Right kidney (tissue), 1 donor: ENCODE measurements around the gene MAN1C1.

Experiments used
- DNase-seq: peaks from one replicate; pipeline ENCODE4 v3.0.0-alpha.2; 2016

MAN1C1 gene

DNA sequence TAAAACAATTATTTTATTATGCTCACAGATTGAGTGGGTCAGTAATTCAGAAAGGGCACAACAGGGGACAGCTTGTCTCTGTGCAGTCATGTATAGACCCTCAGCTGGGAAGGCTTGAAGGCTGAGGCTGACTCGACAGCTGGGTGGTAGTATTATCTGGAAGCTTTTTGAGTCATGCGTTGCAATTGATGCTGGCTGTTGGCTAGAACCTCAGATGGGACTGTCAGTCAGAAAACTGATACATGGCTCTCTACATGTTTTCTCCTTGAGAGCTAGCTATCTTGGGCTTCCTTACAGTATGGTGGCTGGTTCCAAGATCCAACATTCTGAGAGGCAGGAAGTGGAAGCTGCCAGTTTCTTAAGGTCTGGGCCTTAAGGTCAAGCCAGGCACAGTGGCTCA, 121.9 kb downstream of the MAN1C1 start:
- DNase-seq = no peak

DNA sequence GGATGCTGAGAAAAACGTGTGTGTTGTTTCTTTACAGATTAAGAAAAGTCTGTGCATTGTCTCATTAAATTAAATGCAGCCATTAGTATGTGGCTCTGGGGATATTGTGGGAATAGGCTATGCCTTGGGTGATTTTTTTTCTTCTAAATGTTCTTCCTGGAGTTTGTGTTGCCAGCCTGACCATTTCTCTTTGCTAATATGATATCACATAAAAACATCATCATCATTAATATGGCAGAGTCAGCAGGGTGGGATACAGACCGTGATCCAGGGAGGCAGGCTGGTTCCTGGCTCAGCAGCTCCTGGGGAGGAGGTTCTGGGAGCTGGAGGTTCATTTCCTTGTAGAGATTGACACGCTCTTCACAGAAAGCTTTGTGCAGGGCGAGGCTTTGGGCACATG, 122.8 kb downstream of the MAN1C1 start:
- DNase-seq = no peak

GRCh38 chr1:25740071-25740470, 123.5 kb downstream of the MAN1C1 start:
- no peak for DNase-seq

DNA sequence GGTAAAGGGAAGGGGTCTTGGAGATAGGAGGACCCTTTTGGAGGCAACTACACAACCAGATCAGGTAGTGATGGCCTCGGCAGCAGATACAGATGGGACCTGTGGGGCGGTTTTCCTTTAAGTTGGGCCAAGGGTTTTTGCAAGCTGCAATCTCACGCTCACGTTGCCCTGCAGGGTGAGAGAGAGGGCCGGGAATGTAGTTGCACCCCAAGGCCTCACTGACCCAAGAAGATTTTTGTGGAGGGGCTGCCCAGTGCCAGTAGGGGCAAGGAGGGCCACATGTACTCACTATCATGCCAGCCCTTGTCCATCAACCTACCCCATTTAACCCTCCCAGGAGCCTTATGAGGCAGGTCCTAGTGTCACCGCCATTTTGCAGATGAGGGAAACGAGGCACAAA, 125.7 kb downstream of the MAN1C1 start:
- no peak for DNase-seq

GRCh38 chr1:25743164-25744139, 126.9 kb downstream of the MAN1C1 start:
- DNase-seq = peak; percentile 34

GRCh38 chr1:25744140-25744581, 127.6 kb downstream of the MAN1C1 start:
- peak; percentile 35 for DNase-seq

DNA sequence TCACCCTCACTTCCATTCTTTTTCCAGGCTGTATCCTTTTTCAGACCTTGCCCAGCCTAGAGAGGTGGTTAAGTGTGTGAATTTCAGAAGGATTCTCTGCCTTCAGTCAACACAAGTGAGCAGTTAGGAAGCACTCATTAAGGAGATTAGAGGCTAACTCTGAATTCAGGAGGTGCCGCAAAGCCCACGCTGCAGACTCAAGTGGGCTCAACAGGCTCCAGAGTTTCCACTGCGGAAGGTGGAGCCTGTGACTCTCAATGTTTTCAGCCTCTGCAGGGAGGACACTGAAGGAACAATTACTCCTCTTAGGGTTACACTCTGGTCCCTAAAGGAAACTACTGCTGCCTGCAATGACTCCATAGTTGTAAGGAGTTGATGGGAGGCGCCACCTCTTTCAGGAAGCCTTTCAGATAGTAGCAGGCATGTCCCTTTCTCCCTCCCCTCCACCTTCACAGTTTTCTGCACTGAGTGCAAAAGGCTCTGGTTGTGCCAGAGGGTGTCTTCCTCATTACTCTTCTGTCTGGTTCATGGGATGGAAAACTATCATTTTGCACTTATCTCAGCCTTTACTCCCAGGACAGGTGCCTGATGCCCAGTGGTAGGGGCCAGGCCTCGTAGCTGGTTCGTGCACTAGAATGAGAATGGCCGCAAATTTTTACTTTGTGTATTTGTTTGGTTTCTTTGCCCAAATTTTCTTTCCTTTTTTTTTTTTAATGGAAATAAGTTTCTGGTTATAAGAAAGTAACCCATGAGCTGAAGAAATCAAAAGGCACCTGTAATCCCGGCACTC, 128.2 kb downstream of the MAN1C1 start:
- DNase-seq = no peak

DNA sequence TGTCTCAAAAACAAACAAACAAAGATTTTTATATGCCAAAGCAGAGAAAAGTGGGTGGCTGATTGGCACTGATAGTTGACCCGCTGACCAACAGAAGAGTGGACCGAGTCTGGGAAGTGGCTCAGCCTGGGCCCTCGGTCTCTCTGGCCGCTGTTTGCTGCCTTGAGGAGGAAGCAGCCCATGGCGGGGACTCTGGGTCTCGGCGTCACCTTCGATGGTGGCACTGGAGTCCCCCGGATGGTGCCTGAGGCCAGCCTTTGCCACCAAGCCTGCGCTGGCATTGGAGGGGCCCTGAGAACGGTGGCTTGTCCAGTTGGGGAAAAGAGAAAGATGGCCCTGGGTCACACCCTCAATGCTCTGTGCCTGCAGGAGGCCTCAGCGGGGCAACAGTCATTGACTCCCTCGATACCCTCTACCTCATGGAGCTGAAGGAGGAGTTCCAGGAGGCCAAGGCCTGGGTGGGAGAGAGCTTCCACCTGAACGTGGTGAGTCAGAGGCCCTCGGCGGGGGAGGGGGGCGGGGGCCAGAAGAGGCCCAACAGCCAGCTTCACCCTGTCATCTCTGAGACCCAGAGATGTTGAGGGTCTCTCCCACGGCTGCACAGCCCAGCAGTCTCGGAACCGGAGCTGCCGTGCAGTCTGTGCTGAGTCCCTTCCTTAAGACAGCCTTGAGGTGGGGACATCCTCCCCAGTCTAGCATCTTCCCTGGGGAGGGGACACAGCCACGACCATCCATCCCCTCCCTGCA, 129.9 kb downstream of the MAN1C1 start:
- DNase-seq = no peak

GRCh38 chr1:25747046-25747719, 130.6 kb downstream of the MAN1C1 start:
- no peak for DNase-seq

GRCh38 chr1:25748531-25749205, 132.1 kb downstream of the MAN1C1 start:
- DNase-seq = no peak

DNA sequence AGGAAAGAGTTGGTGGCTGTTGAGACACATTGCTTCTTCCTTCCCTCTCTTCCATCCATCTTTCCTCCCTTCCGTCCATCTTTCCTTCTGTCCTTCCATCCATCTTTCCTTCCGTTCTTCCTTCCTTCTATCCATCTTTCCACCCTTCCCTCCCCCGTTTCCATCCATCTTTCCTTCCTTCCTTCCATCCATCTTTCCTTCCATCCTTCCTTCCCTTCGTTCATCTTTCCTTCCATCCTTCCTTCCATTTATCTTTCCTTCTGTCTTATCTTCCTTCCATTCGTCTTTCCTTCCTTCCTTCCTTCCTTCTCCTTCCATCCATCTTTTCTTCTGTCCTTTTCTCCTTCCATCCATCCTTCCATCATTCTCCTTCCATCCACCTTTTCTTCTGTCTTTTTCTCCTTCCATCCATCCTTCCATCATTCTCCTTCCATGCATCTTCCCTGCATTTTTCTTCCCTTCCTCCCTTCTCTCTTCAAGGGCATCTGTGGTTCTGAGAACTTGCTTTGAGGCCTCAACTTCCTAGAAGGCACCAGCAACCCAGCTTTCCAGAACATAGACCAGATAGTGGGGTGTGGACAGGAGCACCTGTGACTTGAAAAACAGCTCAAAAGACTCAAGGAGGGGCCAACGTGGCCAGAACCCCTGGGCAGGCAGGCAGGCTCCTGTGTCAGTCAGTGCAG, 134.5 kb downstream of the MAN1C1 start:
- DNase-seq = no peak

DNA sequence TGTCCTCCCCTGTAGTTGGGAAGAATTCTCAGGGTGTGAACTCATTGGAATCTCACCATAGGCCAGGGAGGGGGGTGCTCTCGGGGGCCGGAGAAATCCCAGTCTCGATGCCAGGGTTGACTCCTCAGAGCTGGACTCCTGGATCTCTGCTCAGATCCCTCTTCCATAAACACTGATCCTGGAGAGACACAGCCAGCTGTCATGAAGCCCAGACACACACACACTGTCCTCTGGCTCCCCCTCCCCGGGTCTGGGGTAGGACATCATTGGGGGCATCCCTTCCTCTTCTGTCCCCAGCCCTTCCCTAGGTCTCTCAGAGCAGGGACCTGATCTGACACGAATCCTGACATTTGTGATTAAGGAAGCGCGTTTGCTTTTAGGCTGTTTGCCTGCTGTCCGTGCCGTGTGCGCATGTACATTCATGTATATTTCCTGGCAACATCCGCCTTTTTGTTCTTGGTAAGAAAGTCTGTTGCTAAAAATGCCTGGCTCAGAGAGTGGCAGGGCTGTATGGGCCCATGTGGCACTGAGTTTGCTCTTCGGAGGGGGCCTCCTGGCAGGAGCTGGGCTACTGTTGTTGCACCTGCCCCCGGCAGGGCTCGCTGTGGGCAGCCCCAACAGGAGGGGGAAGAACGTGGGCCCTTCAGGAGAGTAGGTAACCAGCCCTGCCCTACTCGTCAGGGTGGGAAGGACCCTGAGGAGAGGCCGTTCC, 138.0 kb downstream of the MAN1C1 start:
- no peak for DNase-seq

- DNase-seq = no peak
These were observed 139.0 kb downstream of the MAN1C1 start for GRCh38 chr1:25755475-25756125.

- DNase-seq = no peak
These were observed 139.6 kb downstream of the MAN1C1 start for GRCh38 chr1:25756215-25756614.

DNA sequence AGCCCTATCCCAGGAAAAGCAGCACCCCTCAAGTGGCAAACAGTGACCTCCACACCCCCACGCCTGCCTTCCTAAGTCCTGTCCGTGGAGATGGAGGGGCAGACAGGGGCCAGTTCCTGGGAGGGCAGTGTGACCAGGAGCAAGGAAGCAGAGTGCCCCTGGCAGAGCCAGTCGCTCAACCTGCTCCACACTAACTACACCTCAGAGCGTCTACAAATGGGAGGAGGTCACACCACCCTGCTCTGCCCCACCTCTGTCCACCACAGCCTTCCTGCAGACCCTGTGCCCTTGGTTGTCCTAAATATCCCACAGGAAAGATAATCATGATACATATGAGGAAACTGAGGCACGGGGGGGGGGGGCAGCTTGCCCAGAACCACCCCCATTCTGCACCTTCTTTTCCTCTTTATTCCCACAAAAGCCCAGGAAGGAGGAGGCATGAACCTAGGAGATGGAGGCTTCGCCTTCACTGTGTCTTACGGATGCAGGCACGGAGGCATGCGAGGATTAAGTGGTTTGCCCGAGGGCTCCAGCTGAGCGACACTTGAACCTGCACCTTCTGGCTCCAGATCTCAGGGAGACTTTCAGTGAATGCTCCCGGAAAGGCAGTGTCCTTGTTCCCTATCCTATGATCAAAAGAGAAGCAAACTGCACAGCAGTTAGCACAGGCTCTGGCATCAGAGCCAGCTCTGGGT, 140.7 kb downstream of the MAN1C1 start:
- no peak for DNase-seq

- DNase-seq = no peak
These were observed 141.2 kb downstream of the MAN1C1 start for GRCh38 chr1:25757846-25758185.

DNA sequence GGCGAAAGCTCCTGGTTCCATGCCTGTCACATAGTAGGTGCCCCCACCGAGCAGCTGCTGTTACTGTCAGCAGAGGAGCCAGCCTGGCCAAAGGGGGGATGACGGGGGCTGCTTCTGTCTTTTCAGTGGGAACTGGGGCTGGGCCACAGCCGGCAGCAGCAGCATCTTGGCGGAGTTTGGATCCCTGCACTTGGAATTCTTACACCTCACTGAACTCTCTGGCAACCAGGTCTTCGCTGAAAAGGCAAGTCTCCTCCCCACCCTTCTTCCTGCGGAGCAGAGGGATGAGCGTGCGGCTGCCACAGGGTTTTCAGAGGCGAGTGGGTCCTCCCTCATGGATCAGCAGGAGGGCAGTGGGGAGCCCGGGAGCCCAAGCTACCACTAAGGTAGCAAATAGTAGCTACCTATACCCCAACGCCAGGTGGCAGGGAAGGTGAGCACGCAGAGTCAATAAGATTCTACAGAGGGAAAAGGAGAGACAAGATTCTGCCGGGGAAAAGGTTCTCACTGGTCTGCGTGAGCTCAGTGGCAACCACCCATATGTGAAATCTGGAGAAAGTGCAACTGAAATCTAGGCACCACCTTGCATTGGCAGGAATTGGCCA, 142.0 kb downstream of the MAN1C1 start:
- DNase-seq = no peak

DNA sequence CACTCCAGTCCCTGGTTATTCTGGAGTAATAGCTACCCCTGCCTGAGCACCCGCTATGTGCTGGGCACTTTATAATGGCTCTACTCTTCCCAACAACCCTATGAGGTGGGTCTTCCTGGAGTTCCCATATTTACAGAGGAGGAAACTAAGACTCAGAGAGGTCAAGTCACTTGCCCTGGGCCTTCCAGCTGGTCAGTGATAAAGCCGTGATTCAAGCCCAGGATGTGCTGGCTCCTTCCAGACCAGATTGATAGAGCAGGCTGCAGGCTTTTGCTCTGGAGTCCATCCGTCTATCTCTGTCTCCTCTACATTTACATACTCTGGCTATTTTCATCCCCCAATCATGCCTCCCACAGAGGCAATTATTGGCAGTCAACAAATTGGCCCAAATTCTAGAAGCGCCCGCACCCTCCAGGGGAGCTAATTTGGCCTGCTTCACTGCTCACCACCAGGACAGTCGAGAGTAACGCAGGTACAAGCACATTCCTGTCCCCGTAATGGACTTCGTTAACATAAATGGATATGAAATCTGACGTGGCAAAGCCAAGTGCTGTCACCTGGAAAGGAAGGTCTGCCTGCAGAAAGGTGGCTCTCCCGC, 143.6 kb downstream of the MAN1C1 start:
- no peak for DNase-seq
